NCI-H2227 treated with DMSO at 0.1 percent for 48 hours (cell line): ENCODE measurements around the gene SRI.

Experiments used
- DNase-seq: peaks from one replicate; lab custom pipeline; 2025; lab: John Stamatoyannopoulos, UW

The SRI gene

DNA sequence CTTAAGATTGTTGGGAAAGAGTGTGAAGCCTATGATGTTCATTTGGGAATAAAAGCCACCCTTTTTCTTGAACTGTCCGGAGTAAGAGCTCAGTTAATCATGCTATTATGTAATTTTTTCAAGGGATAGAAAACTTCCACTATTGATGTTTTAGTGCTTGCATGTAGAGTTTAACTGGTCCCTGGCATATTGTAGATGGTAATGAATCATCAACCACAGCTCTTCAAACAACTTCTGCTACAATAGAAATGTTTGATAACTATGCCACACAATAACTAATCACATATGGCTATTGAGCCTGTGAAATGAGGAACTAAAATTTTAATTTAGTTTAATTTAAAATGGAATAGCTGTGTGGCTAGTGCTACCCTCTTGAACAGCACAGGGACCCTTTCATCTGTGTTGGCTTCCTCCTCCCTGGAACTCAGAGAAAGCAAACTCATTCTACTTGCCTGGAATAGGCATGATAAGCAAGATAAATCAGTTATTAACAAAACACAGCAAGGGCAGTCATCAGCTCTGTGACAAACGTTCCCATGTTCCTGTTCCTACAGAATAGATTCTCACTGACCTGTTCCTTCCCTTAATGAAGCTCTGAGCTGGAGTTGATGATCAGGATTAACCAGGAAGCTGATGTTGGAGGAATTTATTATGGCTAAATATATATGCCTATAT is 4.9 kb upstream of the SRI start:
- no peak for DNase-seq

DNA sequence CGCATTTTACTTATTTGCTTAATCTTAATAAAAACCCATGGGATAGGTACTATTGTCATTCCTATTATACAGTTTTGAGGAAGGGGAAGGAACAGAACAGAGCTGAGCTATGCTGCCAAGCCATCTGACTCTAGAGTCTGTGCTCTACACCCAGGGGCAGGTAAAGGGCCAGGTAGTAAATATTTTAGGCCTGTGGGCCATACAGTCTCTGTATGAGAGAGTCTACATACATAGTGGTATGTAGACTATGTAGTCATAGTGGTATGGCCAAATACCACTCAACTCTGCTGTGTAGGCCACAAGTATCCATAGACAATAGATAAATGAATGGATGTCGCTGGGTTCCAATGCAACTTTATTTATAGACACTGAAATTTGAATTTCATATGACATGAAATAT is 3.4 kb upstream of the SRI start:
- no peak for DNase-seq

DNA sequence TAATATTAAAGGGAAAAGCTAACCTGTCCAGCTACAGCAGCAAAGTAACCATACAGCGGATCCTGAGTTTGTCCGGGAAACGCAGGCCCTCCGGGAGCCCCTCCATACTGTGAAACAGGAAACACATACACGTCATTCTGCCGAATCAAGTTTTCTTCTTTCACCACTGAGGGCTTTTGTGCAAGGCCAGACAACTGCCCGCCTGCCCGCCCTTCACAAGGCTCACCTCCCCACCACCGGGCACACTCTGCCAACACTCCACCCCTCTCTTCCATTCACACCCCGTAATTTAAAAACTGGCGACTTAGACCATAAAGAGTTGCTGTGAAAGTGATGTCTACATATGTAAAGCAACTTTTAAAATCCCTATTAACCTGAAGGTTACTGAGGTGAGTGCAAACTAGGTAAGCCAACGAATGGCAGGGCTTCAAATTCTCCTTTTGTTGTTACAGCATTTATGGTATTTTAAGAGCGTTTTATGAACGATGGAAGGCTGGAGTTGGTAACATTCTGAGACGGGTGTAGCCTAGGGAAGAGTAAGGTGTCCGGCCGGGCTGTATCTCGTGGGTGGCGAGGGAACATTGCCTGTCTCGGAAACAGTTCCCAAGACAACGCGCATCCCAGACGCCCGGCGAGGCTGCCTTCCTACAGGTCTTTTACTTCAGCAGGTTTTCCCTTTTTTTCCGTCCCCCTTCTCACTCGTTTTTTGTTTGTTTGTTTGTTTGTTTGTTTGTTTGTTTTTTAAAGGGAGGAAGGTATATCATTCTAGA is 817 bp downstream of the SRI start:
- DNase-seq, result peak; percentile 35

DNA sequence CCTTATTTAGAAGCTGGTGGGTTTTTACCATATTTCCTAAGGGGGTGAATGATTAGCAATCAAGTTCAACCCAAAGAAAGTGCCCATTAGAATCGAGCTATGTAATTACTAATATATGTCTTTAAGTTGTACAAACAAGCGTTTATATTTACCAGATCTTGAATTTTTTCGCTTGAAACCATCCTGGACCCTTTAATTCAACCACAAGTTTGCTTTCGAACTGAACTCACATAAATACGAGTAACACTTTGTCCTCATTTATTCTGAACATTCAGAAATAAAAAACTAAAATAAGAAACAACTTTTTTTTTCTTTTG is 1.5 kb downstream of the SRI start:
- no peak for DNase-seq

DNA sequence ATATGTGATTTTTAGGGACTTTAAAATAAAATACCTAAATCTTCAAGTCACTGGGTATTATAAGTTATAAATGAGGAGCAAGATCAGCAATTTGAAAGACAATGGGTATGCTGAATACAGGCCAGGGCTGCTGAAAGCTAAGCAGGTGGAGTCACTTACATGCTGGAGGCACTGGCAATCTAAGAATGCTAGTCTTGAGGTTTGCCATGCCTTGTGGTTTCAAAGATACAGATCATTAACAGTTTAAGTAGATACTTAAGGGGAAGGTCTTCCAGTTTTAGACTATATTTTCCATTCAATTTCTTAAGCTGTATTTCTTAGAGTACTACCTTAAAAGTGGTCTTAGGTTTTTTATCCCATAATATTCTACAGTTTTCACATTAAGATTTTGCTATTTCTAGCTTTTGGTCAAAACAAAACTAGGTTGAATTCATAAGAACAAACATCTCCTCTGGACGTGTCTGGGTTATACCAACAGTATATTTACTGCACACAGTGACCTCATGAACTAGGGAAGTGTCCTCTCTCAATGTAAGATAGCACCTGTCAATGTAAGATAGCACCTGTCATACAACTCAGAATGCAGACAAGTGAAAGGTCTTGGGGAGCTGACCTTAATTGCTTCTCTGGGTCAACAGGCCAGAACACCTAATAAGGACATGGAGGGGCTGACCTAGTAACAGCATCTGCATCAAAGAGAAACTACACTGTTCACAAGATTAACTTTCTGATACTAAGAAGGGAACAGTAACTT is 2.0 kb downstream of the SRI start:
- DNase-seq, result no peak

DNA sequence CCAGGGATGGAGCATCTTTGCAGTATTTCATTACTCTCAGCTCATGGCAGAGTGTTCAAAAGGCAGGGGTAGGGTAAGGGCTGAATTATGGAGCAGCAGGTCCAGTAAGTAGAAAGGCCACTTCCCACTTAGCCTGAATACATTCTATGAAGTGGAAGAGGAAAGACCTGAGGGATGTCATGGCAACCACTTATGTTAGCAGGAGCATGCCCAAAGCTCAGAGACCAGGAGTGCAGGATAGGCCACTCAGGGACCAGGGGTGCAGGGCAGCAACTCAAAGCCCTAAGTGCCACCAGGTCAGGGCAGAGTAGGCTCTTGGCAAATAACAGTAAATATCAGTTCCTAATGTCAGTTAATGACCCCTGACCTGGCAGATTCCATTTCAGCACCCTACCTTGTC is 3.6 kb downstream of the SRI start:
- DNase-seq, result no peak

DNA sequence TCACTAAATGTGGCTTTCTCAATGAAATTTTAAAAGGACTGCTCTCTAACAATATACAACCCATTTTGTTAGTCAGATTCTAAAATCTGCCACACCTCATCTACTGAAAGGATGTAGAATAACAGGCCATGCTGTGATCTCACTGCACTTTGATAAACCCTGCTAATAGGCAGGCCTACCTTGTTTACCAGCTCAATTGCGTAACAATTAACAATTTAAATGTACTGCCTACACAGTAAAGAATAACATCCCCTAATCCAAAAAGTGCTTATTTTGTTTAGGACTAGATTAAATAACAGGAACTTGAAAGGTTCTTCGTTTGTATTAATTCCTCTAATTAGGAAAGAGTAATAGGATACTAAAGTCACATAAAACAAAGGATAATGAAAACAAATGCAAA is 4.5 kb downstream of the SRI start:
- DNase-seq, result no peak

DNA sequence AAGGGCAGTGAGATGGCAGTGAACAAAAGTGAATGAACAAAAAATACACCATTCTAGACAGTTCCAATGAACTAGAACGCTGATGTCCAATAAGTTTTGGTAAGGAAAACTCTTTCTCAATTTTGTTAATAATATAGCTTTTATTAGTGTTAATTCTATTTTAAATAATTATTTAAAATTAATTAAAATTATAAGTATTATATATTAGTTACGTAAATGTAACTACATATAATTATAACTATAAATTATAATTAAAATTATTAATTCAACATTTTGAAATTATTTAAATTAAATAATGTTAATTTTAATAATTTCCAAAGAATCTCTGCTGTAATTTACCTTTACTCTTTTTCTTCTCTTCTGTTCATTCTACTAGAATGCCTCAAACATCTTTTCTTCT is 5.4 kb downstream of the SRI start:
- DNase-seq, result no peak

DNA sequence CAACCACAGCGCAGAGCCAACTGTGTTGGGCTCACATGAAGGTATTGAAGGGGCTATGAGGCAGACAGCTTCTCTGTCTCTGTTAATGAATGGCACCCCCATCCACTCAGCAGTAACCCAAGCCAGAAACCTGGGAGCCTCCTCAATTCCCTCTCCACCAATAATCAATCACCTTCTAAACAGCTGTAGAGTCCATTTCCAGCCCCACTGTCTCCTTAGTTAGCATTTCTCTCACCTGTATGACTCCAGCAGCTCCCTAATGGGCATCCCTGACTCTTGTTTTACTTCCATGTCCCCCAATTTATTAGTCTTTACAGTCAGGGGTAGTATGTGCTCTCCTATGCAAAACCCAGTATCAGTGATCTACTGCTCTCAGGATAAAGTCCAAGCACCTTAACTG is 6.9 kb downstream of the SRI start:
- DNase-seq, result no peak

DNA sequence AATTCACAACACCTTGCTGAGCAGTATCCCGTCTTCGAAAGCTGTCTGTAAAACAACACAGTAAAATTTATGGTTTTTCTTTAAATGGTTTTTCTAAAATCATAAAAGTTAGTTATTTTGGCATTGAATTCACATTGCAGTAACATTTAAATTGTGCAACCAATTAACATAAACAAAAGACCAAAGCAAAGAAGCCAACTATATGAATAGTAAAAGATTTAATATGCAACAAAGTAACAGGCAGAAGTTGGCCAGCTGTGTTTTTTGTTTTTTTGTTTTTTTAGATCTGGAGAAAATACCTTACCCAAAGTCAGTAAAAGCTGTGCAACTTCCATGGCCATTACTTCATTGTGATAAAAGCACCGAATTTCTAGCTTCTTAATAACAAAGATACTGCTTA is 11.3 kb downstream of the SRI start:
- no peak for DNase-seq

DNA sequence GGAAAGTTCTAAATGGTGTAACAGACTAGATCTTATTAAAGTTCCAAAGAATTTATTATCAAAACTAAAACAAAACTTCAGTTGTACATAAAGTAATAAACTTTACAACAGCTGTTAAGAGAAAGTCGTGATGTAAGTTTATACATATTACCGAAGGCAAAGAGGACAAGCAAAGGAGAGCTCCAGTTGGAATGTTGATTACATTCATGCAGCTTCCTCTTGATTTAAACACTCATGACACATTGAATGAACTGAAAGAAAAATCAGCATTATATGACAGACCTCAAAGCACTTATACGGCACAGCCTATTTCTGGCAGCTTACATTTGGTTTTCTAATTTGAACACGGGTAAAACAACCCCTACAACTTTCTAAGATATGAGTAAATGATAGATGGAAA is 13.6 kb downstream of the SRI start:
- no peak for DNase-seq

DNA sequence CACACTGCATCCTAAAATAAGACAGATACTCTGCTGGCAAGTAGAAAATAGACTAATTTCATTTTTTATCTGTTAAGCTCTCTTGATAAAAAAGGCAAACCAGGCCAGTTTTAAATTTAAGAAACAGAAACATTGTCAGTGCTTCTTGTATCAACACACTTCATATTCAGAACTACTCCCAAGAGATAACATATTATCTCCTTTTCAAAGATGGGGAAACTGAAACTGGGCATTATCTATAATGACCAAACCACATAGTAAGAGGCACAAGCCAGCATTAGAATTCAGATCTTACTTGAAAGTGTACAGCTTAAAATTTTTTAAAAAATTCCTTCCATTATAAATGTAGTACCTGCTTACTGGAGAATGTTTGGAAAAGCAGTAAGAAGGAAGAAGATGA is 14.7 kb downstream of the SRI start:
- DNase-seq, result no peak

- no peak for DNase-seq
Observed at GRCh38 chr7:88204525-88205110, 15.2 kb downstream of the SRI start.

DNA sequence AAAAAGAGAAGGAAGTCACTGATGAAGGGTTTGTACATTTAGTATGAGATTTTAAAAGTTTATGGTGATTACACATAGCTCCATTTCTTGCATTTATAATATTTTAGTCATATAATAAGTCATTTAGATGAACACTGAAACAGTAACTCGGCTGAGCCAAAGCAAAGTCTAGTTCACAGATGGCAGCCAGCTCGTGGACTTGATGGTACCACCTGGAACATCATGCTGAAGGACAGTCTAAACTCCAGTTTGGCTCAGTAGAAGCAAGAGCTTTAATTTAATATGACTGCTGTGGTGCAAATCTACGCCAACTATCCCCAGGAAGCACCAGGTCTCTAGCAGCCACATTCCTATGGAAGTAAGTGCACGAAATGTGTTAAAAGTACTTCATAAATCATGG is 16.4 kb downstream of the SRI start:
- DNase-seq, result no peak

DNA sequence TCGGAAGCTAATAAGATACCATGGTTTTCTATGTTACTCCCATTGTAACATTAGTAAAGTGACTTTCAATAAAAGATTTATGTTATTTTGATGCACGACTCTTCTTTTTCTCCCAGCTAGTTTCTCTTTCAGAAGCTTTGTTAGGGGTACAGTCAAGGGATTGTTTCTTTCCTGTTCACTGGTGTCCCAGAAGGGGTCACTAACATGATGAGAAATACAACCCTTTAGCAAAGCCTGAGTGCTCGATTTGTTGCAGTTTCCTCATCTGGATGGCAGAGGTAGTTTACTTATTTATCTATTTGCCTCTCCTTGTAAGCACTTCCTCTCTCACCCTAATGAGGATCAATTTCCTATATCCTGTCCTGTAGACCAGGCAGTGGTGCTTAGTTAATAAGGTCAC is 17.0 kb downstream of the SRI start:
- no peak for DNase-seq

- DNase-seq, result no peak
Observed at GRCh38 chr7:88202278-88202677, 17.6 kb downstream of the SRI start.

DNA sequence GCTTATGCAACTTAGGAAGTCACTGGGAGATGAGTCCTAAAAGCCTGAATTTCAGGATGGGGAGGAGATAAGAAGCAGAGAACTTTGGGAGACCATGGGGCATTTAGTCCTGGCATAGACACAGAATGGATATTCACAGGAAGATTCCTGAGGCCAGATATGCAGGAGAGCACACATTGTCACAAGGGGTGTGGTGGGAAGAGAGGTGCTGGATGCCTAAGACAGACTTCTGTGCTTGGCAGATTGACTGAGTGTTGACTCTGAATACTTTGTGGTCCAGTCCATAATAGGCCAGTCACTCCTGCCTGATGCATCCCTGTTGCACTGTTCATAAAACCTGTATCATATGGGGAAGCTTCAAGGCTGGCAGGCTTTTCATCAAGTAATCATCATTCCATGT is 18.5 kb downstream of the SRI start:
- DNase-seq, result peak; percentile 6

DNA sequence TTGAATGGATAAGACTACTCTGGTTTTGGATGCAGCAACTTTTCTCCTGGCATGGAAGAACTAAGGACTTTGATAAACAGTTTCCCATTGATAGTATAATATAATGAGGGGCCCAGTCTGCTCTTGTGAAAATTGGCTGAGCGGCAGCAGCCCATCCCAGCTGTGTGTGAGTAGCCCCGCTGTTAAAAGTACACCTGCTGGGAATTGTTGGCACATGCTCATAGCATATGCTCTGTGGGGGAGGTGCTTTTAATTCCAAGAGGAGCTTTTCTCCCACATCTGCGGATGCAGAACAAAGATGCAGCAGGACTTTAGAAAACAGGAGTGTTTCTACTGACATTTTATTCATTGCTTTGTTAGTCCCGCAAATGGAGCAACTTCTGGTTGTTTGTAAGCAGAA is 19.0 kb downstream of the SRI start:
- DNase-seq, result peak; percentile 38

GRCh38 chr7:88200261-88200660 is 19.6 kb downstream of the SRI start:
- DNase-seq, result no peak

DNA sequence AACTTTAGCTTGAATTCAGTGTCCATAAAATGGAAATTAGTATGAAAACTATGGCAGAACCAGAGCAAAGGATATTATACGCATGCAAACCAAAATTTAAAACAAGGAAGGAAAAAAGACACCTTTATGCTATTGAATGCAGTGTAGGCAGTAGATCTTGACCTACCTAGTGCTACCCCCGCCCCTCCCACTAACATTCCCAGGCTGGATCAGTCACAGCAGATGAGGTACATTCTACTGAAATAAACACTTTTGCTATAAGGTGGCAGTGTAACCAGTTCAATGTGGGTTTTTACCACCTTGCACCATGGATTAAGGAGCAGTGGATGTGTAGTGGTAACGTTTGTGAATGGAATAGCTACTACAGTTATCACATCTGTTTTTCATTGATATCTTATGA is 27.9 kb downstream of the SRI start:
- no peak for DNase-seq

- DNase-seq, result no peak
Observed at GRCh38 chr7:88185650-88186049, 34.2 kb downstream of the SRI start.

DNA sequence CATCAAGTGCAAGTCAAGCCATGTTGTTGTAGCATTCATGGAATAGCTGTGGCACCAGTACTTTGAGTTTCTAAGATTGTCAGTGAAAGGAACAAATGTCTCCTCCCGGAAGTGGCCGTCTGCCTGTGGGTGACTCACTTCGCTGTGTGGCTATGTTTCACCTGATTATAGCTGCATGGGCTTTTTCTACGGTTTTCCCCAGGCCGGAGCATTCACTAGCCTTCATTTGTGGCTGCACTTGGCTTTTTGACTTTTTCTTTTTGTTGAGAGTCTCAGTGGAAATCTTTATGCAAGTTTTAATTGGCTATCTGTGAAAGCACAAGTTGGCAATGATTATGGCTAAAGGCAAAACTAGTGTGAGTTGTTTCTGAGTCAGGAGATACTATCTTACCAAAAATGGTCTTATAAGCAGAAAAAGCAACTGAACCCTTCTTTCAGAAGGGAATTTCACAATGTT is 35.0 kb downstream of the SRI start:
- DNase-seq, result no peak

DNA sequence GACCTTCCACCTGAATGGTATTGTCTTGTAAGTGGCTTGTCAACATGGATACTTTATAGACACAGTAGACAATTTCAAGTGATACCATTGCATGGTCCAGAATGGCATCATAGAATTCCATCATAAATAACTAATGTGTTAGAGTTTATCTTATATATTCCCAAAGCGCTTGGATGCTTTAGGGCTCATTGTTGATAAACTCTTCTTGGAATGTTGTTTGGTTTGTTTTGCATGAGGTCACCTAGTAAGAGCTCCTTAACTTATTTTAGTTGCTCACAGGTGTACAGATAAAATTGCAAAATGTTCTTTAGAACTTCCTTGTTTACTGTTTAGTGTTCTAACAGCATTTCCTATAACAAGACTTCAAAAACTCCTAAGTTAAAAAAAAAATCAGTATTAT is 36.8 kb downstream of the SRI start:
- no peak for DNase-seq
